Measurements from ENCODE around the gene PLA2G7.

The PLA2G7 gene

GRCh38 chr6:46699970-46700369, 35.2 kb downstream of the PLA2G7 start:
- Histone ChIP-seq H3K27ac (no peak overlapping the region), H3K4me3 (no peak overlapping the region)

- H3K4me3 ChIP-seq = no peak overlapping the region
- no peak overlapping the region for H3K27ac ChIP-seq
Measured at GRCh38 chr6:46690911-46691451, 44.2 kb downstream of the PLA2G7 start.

- no peak overlapping the region for H3K27ac ChIP-seq
Measured at GRCh38 chr6:46690141-46690755, 44.9 kb downstream of the PLA2G7 start.

GRCh38 chr6:46689657-46690056, 45.5 kb downstream of the PLA2G7 start:
- Histone ChIP-seq H3K4me3 (no peak overlapping the region), H3K27ac (no peak overlapping the region)

More at GRCh38 chr6:46690141-46690755, 44.9 kb downstream of the PLA2G7 start:
- no peak overlapping the region for H3K4me3 ChIP-seq

- H3K4me3 ChIP-seq = no peak overlapping the region
Measured at GRCh38 chr6:46688966-46689335, 46.2 kb downstream of the PLA2G7 start.

GRCh38 chr6:46688117-46688965, 46.8 kb downstream of the PLA2G7 start:
- no peak overlapping the region for H3K4me3 ChIP-seq
- no peak overlapping the region for H3K27ac ChIP-seq

More at GRCh38 chr6:46688966-46689335, 46.2 kb downstream of the PLA2G7 start:
- no peak overlapping the region for H3K27ac ChIP-seq

- H3K4me3 ChIP-seq = no peak within 1 kb of the TSS
- no peak within 1 kb of the TSS for H3K27ac ChIP-seq
Measured at GRCh38 chr6:46687619-46688097, 47.5 kb downstream of the PLA2G7 start, which contains the start of gene TDRD6. Gene TDRD6, plus strand, starts transcription at chr6:46687885. Its CDS starts 244 bp downstream, at chr6:46688129.

GRCh38 chr6:46684771-46685170, 50.4 kb downstream of the PLA2G7 start:
- H3K27ac ChIP-seq = no peak overlapping the region
- no peak overlapping the region for H3K4me3 ChIP-seq

- Histone ChIP-seq H3K4me3 (no peak overlapping the region), H3K27ac (no peak overlapping the region)
Measured at GRCh38 chr6:46677314-46677654, 57.9 kb downstream of the PLA2G7 start.

GRCh38 chr6:46676604-46677313, 58.4 kb downstream of the PLA2G7 start:
- no peak overlapping the region for H3K4me3 ChIP-seq
- H3K27ac ChIP-seq = no peak overlapping the region

GRCh38 chr6:46674410-46674809, 60.8 kb downstream of the PLA2G7 start:
- H3K27ac ChIP-seq = no peak overlapping the region
- H3K4me3 ChIP-seq = no peak overlapping the region

GRCh38 chr6:46667377-46667776, 67.8 kb downstream of the PLA2G7 start:
- H3K27ac ChIP-seq = no peak overlapping the region
- H3K4me3 ChIP-seq = no peak overlapping the region

- Histone ChIP-seq H3K4me3 (no peak overlapping the region), H3K27ac (no peak overlapping the region)
Measured at GRCh38 chr6:46661483-46661882, 73.7 kb downstream of the PLA2G7 start.

- Histone ChIP-seq H3K27ac (no peak overlapping the region), H3K4me3 (no peak overlapping the region)
Measured at GRCh38 chr6:46657642-46658041, 77.5 kb downstream of the PLA2G7 start.

GRCh38 chr6:46655803-46656202, 79.4 kb downstream of the PLA2G7 start:
- no peak overlapping the region for H3K4me3 ChIP-seq
- H3K27ac ChIP-seq = no peak overlapping the region

Data from skin epidermis (tissue), 12 donors.